Adrenal gland (tissue), 12 donors: ENCODE measurements around the gene RPL3. TPM values are rescaled to one million over a fixed set of nuclear protein-coding genes. Genes with fewer than 3 reads are reported as not detected.

ENCODE experiments used
- DNase-seq, 7 donors: peaks; one replicate each; pipeline ENCODE4 v3.0.0-alpha.2; 2019 to 2020
- H3K27ac ChIP-seq, 5 donors: fragments of 200-600 bp; sonication (generic) in 4 of 5; 1 replicate in 3 of 5; 2 replicates in 2 of 5; pipeline versions ENCODE4 v1.5.1 to v1.8.0; 2016 to 2020; ENCODE audit warnings: mild to moderate bottlenecking in 1 of 5
- H3K27me3 ChIP-seq: fragments of 200-600 bp; 2 replicates; pipeline ENCODE4 v1.8.0; 2021
- H3K36me3 ChIP-seq, 2 donors: fragments of 200-600 bp; replicated peaks in 1 of 2; 1 replicate in 1 of 2; 2 replicates in 1 of 2; pipeline versions ENCODE4 v1.5.1 to v1.8.0; 2018 to 2022
- H3K4me1 ChIP-seq, 2 donors: fragments of 200-600 bp; replicated peaks in 1 of 2; 1 replicate in 1 of 2; 2 replicates in 1 of 2; pipeline versions ENCODE4 v1.5.1 to v1.8.0; 2018 to 2021
- H3K4me3 ChIP-seq, 4 donors: fragments of 200-600 bp; sonication (generic) in 3 of 4; one replicate each; pipeline ENCODE4 v1.5.1; 2016 to 2018
- H3K9me3 ChIP-seq, 3 donors: fragments of 200-600 bp; sonication (generic) in 1 of 3; replicated peaks in 1 of 3; 1 replicate in 2 of 3; 2 replicates in 1 of 3; pipeline versions ENCODE4 v1.5.1 to v1.8.0; 2016 to 2021
- CTCF ChIP-seq, 6 experiments: fragments of 450-650 bp in 4 of 6; fragments of 200-600 bp in 2 of 6; sonication (generic) in 1 of 6; IDR thresholded peaks; 1 replicate in 5 of 6; 2 replicates in 1 of 6; pipeline versions ENCODE4 v1.5.1 to v1.8.0; 2016 to 2021; ENCODE audit warnings: antibody characterized with exemption in 6 of 6, mild to moderate bottlenecking in 2 of 6, moderate library complexity in 1 of 6
- POLR2A ChIP-seq, 2 donors: fragments of 450-650 bp; IDR thresholded peaks; one replicate each; pipeline ENCODE4 v1.6.1; 2017; ENCODE audit warnings: antibody characterized with exemption in 2 of 2, mild to moderate bottlenecking in 2 of 2, moderate library complexity in 1 of 2
- WGBS, 4 donors: extraction: QIAGEN DNeasy Blood & Tissue Kit in 2 of 4; methylation state at CpG; one replicate each; pipeline versions ENCODE4 v1.1.5 to v1.1.7; 2013 to 2017; 5-methylcytosine and 5-hydroxymethylcytosine counted together
- intact Hi-C, 2 donors: fragments of 100-400 bp; cut with DNase I; formaldehyde crosslinking; loops; one replicate each; pipeline versions ENCODE4 v1.14.1 to v1.15.0; 2022 to 2023
- polyA plus RNA-seq, 3 donors: library from polyadenylated mRNA; stranded (reverse); fragments of 200-250 nt in 2 of 3; fragments of 350-450 nt in 1 of 3; fragmentation: Illumina TruSeq in 1 of 3; extraction: RNeasy Lipid Tissue Mini Kit (QIAGEN cat#74804) in 1 of 3; gene quantifications; one replicate each; pipeline ENCODE4 v1.2.3, GENCODE V29; 2013 to 2014
- total RNA-seq, 9 donors: library from RNA; depleted of rRNA in 4 of 9; stranded (reverse); fragments of >200 nt in 4 of 9; fragments of 120-200 nt in 1 of 9; fragmentation: NEBNext Ultra II Directional in 1 of 9; extraction: Animal tissue kit (Norgen Biotek cat#: 25700) in 1 of 9; gene quantifications; one replicate each; pipeline versions ENCODE4 v1.1.0 to v1.2.4, GENCODE V29; 2013 to 2023
- donor health status: healthy with polysubstance abuse.
- donor health status: Bipolar disorder and iron deficiency.
- donor health status: DM: yes; HTN: yes; CAD: no.
- donor health status: DM: no; HTN: no; CAD: no.
- donor health status: DM: no; HTN: no; CAD: no.
- donor health status: DM: yes; HTN: yes; CAD: no.

RPL3 gene
- total and polyA plus RNA-seq, 12 donors = 1,374 to 2,713 (median 1,954) TPM

GRCh38 chr22:39349506-39349966, 30.1 kb upstream of the RPL3 start:
- peak overlapping the region in 2 of 5 donors; percentile 69 to 80 for H3K27ac ChIP-seq

GRCh38 chr22:39348909-39349505, 29.6 kb upstream of the RPL3 start:
- H3K36me3 ChIP-seq = no peaks in the 10 kb centered on the region
- DNase-seq = peak in 4 of 7 donors; percentile 17 to 59 (median 40)
- H3K27ac ChIP-seq = peak overlapping the region in 2 of 5 donors; percentile 69 to 80
- WGBS, 4 donors = 15 to 25% (median 20%) methylated on average over 10 to 11 of the region's 11 CpGs
- TF ChIP-seq POLR2A (IDR thresholded peaks at IDR 0.05) = no peak
- no peak for TF ChIP-seq CTCF (IDR thresholded peaks at IDR 0.05)
- H3K27me3 ChIP-seq = no peaks in the 10 kb centered on the region
- H3K4me1 ChIP-seq = peaks cover 0 to 8% of the 10 kb centered on the region in 2 donors
- intact Hi-C loops = loop anchor here (10.0 kb wide), 2 partner anchors 166 to 176 kb away; partner anchors contain the start of gene ATF4 (in 1 of the 2)
- no peaks in the 10 kb centered on the region for H3K9me3 ChIP-seq
- peak overlapping the region in 2 of 4 donors; percentile 37 to 90 for H3K4me3 ChIP-seq

More at GRCh38 chr22:39349506-39349966, 30.1 kb upstream of the RPL3 start:
- Histone ChIP-seq H3K36me3 (no peaks in the 10 kb centered on the region), H3K9me3 (no peaks in the 10 kb centered on the region), H3K27me3 (no peaks in the 10 kb centered on the region), H3K4me1 (peaks cover 0 to 8% of the 10 kb centered on the region in 2 donors), H3K4me3 (peak overlapping the region in 2 of 4 donors; percentile 37 to 90)
- TF ChIP-seq POLR2A (IDR thresholded peaks at IDR 0.05) (no peak), CTCF (IDR thresholded peaks at IDR 0.05) (no peak)
- intact Hi-C loops = loop anchor here (10.0 kb wide), 2 partner anchors 165 to 175 kb away; partner anchors contain the start of gene ATF4 (in 1 of the 2)
- DNase-seq = peak in 6 of 7 donors; percentile 26 to 61 (median 36)
- 1 to 5% (median 1%) methylated on average over 6 to 57 of the region's 57 CpGs for WGBS, 4 donors

GRCh38 chr22:39345231-39345630, 25.8 kb upstream of the RPL3 start:
- intact Hi-C loops = loop anchor here (10.0 kb wide), 2 partner anchors 170 to 180 kb away; partner anchors contain the start of gene ATF4 (in 1 of the 2)
- 88 to 96% (median 92%) methylated on average over 4 of the region's 4 CpGs for WGBS, 4 donors
- H3K9me3 ChIP-seq = no peaks in the 10 kb centered on the region
- no peaks in the 10 kb centered on the region for H3K36me3 ChIP-seq
- H3K4me3 ChIP-seq = no peak overlapping the region
- no peak for TF ChIP-seq CTCF (IDR thresholded peaks at IDR 0.05)
- TF ChIP-seq POLR2A (IDR thresholded peaks at IDR 0.05) = no peak
- H3K27me3 ChIP-seq = no peaks in the 10 kb centered on the region
- H3K27ac ChIP-seq = no peak overlapping the region
- DNase-seq = no peak
- peaks cover 0 to 8% of the 10 kb centered on the region in 2 donors for H3K4me1 ChIP-seq

GRCh38 chr22:39344046-39344390, 24.6 kb upstream of the RPL3 start:
- H3K4me3 ChIP-seq = no peak overlapping the region
- H3K27ac ChIP-seq = no peak overlapping the region
- TF ChIP-seq CTCF (IDR thresholded peaks at IDR 0.05) (no peak), POLR2A (IDR thresholded peaks at IDR 0.05) (no peak)
- no peaks in the 10 kb centered on the region for H3K27me3 ChIP-seq
- H3K4me1 ChIP-seq = peaks cover 0 to 4% of the 10 kb centered on the region in 2 donors
- intact Hi-C loops = loop anchor here (10.0 kb wide), 2 partner anchors 171 to 181 kb away; partner anchors contain the start of gene ATF4 (in 1 of the 2)
- DNase-seq = no peak
- no peaks in the 10 kb centered on the region for H3K9me3 ChIP-seq
- no peaks in the 10 kb centered on the region for H3K36me3 ChIP-seq
- 81 to 89% (median 85%) methylated on average over 8 of the region's 8 CpGs for WGBS, 4 donors
